GM18520 (cell line): Measurements from ENCODE around the gene IL3RA.
"Not testable (repeated sequence)": the region's sequence is repeated elsewhere in the genome, so short reads cannot be mapped to it uniquely, and the experiment has no call there.

Experiments
- ATAC-seq: cut with Tn5 transposase; IDR thresholded peaks from one replicate; pipeline ENCODE4 v1.9.1; 2021; ENCODE audit not compliant: unreplicated experiment

Gene IL3RA

GRCh38 chrX:1327651-1328304 is 8.8 kb upstream of the IL3RA start:
- no peak for ATAC-seq

DNA sequence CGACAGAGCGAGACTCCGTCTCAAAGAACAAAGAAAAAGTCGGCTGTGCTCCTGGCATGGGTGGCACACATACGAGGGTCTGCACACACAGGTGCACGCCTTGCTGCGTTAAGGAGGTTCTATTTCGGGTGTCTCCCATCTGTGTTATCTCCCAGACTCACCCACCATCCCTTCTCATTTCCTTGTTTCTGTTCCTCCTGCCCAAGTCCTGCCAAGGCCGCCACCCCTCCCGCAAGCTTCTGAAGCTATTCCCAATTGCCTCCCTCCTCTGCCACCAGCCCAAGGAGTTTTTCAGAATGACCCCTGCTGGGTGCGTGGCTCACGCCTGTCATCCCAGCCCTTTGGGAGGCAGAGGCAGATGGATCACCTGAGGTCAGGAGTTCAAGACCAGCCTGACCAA is 6.0 kb upstream of the IL3RA start:
- ATAC-seq = no peak

DNA sequence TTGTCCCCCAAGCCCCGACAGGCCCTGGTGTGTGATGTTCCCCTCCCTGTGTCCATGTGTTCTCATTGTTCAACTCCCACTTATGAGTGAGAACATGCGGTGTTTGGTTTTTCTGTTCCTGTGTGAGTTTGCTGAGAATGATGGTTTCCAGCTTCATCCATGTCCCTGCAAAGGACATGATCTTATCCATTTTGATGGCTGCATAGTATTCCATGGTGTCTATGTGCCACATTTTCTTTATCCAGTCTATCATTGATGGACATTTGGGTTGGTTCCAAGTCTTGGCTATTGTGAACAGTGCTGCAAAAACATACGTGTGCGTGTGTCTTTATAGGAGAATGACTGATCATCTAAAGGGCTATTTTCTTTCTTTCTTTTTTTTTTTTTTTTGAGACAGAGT is 4.2 kb upstream of the IL3RA start:
- not testable (repeated sequence) for ATAC-seq

DNA sequence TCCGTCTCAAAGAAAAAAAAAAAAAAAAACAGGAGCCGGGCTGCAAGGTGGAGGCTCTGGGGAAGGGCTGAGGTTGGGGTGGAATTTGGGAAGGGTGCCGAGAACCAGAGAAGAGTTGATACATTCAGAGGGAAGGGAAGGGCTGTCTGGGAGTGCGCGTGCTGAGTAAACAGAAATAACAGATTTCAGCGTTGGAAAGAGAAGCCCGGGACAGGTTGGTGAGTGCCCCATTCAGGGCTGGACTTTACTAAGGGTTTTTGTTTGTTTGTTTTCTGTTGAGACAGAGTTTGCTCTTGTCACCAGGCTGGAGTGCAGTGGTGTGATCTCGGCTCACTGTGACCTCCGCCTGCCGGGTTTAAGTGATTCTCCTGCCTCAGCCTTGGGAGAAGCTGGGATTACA is 1.7 kb upstream of the IL3RA start:
- ATAC-seq = no peak

GRCh38 chrX:1336948-1337779 is 579 bp downstream of the IL3RA start:
- ATAC-seq = no peak

DNA sequence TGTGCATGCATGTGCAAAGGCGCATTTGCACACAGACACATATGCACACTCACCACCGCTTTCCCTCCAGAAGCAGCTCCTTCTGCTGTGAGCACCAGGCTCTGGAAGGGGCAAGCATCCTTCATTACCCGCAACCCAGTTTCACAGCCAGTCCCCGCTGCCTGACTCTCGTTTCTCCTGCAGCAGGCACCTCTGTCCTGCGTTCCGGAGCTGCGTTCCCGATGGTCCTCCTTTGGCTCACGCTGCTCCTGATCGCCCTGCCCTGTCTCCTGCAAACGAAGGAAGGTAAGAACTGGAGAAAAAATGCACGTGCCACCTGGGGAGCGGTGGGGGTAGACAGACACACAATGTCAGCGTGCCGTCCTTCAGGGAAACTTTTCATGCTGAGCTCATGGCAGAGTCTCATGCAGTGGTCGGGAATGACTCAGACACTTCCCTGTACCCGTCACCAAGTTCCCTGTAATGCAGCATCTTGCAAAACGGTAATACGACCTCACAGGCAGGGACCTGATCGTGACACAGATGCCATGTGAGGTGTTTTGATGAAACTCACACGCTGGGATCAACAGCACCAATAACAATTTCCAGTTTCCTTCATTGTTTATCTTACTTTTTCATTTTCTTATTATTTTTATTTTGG is 5.1 kb downstream of the IL3RA start:
- ATAC-seq = no peak

DNA sequence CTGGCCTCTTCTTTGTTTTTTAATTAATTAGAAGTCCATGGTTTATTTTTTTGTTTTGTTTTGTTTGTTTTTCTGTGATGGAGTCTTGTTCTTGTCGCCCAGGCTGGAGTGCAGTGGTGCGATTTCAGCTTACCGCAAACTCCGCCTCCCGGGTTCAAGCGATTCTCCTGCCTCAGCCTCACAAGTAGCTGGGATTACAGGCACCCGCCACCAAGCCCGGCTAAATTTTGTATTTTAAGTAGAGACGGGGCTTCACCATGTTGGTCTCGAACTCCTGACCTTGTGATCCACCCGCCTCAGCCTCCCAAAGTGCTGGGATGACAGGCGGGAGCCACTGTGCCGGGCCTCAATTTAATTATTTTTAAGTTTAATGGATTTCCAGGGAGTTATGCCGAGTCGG is 13.0 kb downstream of the IL3RA start:
- ATAC-seq = not testable (repeated sequence)

DNA sequence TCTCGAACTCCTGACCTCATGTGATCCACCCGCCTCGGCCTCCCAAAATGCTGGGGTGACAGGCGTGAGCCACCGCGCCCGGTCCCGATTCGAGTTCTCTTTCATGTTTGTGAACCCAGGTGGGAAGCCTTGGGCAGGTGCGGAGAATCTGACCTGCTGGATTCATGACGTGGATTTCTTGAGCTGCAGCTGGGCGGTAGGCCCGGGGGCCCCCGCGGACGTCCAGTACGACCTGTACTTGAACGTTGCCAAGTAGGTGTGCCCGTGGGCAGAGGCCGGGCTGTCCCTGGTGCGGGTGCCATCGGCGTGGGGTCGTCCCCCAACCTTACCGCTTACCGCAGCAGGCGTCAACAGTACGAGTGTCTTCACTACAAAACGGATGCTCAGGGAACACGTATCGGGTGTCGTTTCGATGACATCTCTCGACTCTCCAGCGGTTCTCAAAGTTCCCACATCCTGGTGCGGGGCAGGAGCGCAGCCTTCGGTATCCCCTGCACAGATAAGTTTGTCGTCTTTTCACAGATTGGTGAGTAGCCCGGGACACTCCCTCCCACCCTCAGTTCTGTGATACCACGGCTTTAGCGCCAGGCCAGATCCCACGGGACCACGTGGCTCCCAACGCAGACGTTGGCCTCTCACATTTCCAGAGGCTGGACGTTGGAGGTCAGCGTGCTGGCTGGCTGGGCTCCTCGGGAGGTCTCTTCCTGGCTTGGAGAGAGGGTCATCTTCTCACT is 15.6 kb downstream of the IL3RA start:
- no peak for ATAC-seq

GRCh38 chrX:1354036-1355019 is 17.7 kb downstream of the IL3RA start:
- no peak for ATAC-seq

- ATAC-seq = no peak
These were observed 18.8 kb downstream of the IL3RA start for GRCh38 chrX:1355131-1356046.

DNA sequence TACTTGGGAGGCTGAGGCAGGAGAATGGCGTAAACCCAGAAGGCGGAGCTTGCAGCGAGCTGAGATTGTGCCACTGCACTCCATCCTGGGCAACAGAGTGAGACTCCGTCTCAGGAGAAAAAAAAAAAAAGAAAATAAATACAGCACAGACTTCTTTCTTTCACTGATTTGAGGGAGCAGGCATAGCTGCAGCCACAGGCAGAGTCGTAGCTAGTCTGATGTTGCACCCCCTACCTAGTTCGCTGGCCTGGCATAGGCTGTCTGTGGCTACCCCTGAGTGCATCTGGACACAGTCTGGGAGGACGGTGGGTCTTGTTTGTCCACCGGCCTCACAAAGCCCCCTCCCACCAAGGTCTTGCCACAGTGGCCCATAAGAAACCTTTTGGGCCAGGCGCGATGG is 21.4 kb downstream of the IL3RA start:
- no peak for ATAC-seq

GRCh38 chrX:1358793-1359476 is 22.4 kb downstream of the IL3RA start:
- ATAC-seq = no peak

DNA sequence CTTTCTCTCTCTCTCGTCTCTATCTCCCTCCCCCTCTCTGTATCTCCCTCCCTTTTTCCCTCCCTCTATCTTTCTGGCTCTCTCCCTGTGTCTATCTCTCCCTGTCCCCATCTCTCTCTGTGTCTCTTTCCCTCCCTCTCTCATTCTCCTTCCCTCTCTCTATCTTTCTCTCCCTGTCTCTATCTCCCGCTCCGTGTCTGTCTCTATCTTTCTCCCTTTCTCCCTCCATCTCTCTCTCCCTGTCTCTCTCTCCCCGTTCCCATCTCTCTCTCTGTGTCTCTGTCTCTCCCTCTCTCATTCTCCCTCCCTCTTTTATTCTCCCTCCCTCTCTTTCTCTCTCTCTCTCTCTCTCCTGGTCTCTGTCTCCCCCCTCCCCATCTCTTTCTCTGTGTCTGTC is 22.9 kb downstream of the IL3RA start:
- no peak for ATAC-seq

- no peak for ATAC-seq
These were observed 23.6 kb downstream of the IL3RA start for GRCh38 chrX:1360171-1360570.

DNA sequence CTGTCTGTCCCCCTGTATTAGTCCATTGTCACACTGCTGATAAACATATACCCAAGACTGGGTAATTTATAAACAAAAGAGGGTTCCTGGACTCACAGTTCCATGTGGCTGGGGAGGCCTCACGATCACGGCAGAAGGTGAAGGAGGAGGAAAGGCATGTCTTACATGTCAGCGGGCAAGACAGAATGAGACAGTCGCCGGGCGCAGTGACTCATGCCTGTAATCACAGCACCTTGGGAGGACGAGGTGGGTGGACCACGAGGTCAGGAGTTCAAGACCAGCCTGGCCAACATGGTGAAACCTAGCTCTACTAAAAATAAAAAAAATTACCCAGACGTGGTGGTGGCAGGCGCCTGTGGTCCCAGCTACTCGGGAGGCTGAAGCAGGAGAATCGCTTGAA is 24.7 kb downstream of the IL3RA start:
- no peak for ATAC-seq

GRCh38 chrX:1361910-1362309 is 25.3 kb downstream of the IL3RA start:
- ATAC-seq = no peak

DNA sequence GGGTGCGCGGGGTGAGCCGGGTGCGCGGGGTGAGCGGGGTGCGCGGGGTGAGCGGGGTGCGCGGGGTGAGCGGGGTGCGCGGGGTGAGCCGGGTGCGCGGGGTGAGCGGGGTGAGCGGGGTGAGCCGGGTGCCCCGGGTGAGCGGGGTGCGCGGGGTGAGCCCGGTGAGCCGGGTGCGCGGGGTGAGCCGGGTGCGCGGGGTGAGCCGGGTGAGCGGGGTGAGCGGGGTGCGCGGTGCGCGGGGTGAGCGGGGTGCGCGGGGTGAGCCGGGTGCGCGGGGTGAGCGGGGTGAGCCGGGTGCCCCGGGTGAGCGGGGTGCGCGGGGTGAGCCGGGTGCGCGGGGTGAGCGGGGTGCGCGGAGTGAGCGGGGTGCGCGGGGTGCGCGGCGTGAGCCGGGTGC is 29.8 kb downstream of the IL3RA start:
- ATAC-seq = not testable (repeated sequence)

DNA sequence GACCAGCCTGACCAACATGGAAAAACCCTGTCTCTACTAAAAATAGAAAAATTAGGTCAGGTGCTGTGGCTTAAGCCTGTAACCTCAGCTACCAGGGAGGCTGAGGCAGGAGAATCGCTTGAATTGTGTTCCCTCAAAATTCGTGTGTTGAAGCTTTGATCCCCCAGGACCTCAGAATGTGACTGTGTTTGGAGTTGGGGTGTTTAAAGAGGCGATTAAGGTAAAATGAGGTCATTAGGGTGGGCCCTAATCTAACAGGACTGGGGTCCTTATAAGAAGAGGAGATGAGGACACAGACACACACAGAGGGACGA is 31.8 kb downstream of the IL3RA start:
- no peak for ATAC-seq

- ATAC-seq = no peak
These were observed 41.7 kb downstream of the IL3RA start for GRCh38 chrX:1378306-1378759.
